Mesenchymal stem cell (in vitro differentiated cells and primary cell): Measurements from ENCODE around the gene VSTM5. TPM values are rescaled to one million over a fixed set of nuclear protein-coding genes. Genes with fewer than 3 reads are reported as not detected.

Experiments used
- DNase-seq: peaks from one replicate; pipeline ENCODE4 v3.0.0-alpha.2; 2013
- H2AFZ ChIP-seq: one replicate; pipeline ENCODE4 v1.6.1; 2013; ENCODE audit warnings: low read depth, mild to moderate bottlenecking, control low read depth, inconsistent platforms, low read length, moderate library complexity
- H2AK5ac ChIP-seq: 2 replicates; pipeline ENCODE4 v1.6.1; 2013; ENCODE audit warnings: low read length, moderate library complexity, mild to moderate bottlenecking, inconsistent platforms; ENCODE audit not compliant: severe bottlenecking
- H2BK120ac ChIP-seq: one replicate; pipeline ENCODE4 v1.6.1; 2013; ENCODE audit warnings: low read depth, mild to moderate bottlenecking, inconsistent platforms, low read length, moderate library complexity
- H2BK12ac ChIP-seq, 2 experiments: one replicate each; pipeline ENCODE4 v1.6.1; 2013; ENCODE audit warnings: inconsistent platforms in 2 of 2, low read length in 2 of 2, mild to moderate bottlenecking in 2 of 2, moderate library complexity in 2 of 2, control low read depth in 1 of 2
- H2BK15ac ChIP-seq: one replicate; pipeline ENCODE4 v1.6.1; 2013; ENCODE audit warnings: mild to moderate bottlenecking, low read depth, inconsistent platforms; ENCODE audit not compliant: poor library complexity, severe bottlenecking
- H2BK5ac ChIP-seq: 2 replicates; pipeline ENCODE4 v1.6.1; 2013; ENCODE audit warnings: low read depth, mild to moderate bottlenecking, low read length, control low read depth, inconsistent platforms; ENCODE audit not compliant: poor library complexity, severe bottlenecking
- H3K14ac ChIP-seq, 2 experiments: one replicate each; pipeline ENCODE4 v1.6.1; 2013; ENCODE audit warnings: inconsistent platforms in 2 of 2, low read length in 2 of 2, control low read depth in 1 of 2, mild to moderate bottlenecking in 1 of 2, moderate library complexity in 1 of 2
- H3K18ac ChIP-seq, 2 experiments: one replicate each; pipeline ENCODE4 v1.6.1; 2013; ENCODE audit warnings: inconsistent platforms in 2 of 2, low read length in 2 of 2, control low read depth in 1 of 2, low read depth in 1 of 2, mild to moderate bottlenecking in 1 of 2
- H3K23ac ChIP-seq, 2 experiments: one replicate each; pipeline ENCODE4 v1.6.1; 2013; ENCODE audit warnings: inconsistent platforms in 2 of 2, low read length in 2 of 2, mild to moderate bottlenecking in 2 of 2, moderate library complexity in 2 of 2, control low read depth in 1 of 2
- H3K27ac ChIP-seq: 2 replicates; pipeline ENCODE4 v1.5.1; 2013; ENCODE audit warnings: mild to moderate bottlenecking, moderate library complexity, low read length, control low read depth, inconsistent platforms; ENCODE audit not compliant: poor library complexity, severe bottlenecking
- H3K27me3 ChIP-seq, 2 experiments: 2 replicates each; pipeline versions ENCODE4 v1.6.1 to v1.7.0; 2013; ENCODE audit warnings: low read length in 2 of 2, mild to moderate bottlenecking in 2 of 2, moderate library complexity in 2 of 2, control low read depth in 1 of 2, inconsistent platforms in 1 of 2; ENCODE audit not compliant: control insufficient read depth in 1 of 2, insufficient read depth in 1 of 2
- H3K36me3 ChIP-seq, 2 experiments: 2 replicates each; pipeline versions ENCODE4 v1.6.1 to v1.7.0; 2013; ENCODE audit warnings: low read length in 2 of 2, control low read depth in 1 of 2, inconsistent platforms in 1 of 2, low read depth in 1 of 2, mild to moderate bottlenecking in 1 of 2; ENCODE audit not compliant: insufficient read depth in 2 of 2, control insufficient read depth in 1 of 2
- H3K4ac ChIP-seq, 2 experiments: one replicate each; pipeline ENCODE4 v1.6.1; 2013; ENCODE audit warnings: inconsistent platforms in 2 of 2, low read length in 2 of 2, mild to moderate bottlenecking in 2 of 2, moderate library complexity in 2 of 2, control low read depth in 1 of 2, low read depth in 1 of 2
- H3K4me1 ChIP-seq: 2 replicates; pipeline ENCODE4 v1.6.1; 2013; ENCODE audit warnings: low read depth, low read length, control low read depth; ENCODE audit not compliant: control insufficient read depth, insufficient read depth
- H3K4me2 ChIP-seq: 2 replicates; pipeline ENCODE4 v1.6.1; 2013; ENCODE audit warnings: low read length, mild to moderate bottlenecking, inconsistent platforms; ENCODE audit not compliant: poor library complexity, severe bottlenecking
- H3K4me3 ChIP-seq, 2 experiments: 2 replicates each; pipeline versions ENCODE4 v1.5.1 to v1.7.0; 2013; ENCODE audit warnings: low read length in 2 of 2, mild to moderate bottlenecking in 2 of 2, control low read depth in 1 of 2, low read depth in 1 of 2; ENCODE audit not compliant: insufficient read depth in 1 of 2
- H3K79me1 ChIP-seq: replicated peaks from 2 replicates; pipeline ENCODE4 v1.6.1; 2013; ENCODE audit warnings: mild to moderate bottlenecking, control low read depth, low read length, inconsistent platforms; ENCODE audit not compliant: poor library complexity, severe bottlenecking
- H3K9ac ChIP-seq: 2 replicates; pipeline ENCODE4 v1.7.0; 2013; ENCODE audit warnings: mild to moderate bottlenecking, low read length, moderate library complexity
- H3K9me3 ChIP-seq: 2 replicates; pipeline ENCODE4 v1.7.0; 2013; ENCODE audit warnings: mild to moderate bottlenecking, low read length; ENCODE audit not compliant: control insufficient read depth
- H4K8ac ChIP-seq: one replicate; pipeline ENCODE4 v1.6.1; 2013; ENCODE audit warnings: inconsistent platforms, mild to moderate bottlenecking, low read length, moderate library complexity
- H4K91ac ChIP-seq: one replicate; pipeline ENCODE4 v1.6.1; 2013; ENCODE audit warnings: mild to moderate bottlenecking, low read length, inconsistent platforms
- WGBS: methylation state at CpG from one replicate; pipeline ENCODE4 v1.1.7; 2013; ENCODE audit warnings: mixed read lengths; 5-methylcytosine and 5-hydroxymethylcytosine counted together
- polyA plus RNA-seq, 2 experiments: library from polyadenylated mRNA; stranded (reverse); fragments of 200-250 nt; gene quantifications; one replicate each; pipeline ENCODE4 v1.2.3, GENCODE V29; 2013

VSTM5 gene, protein sequence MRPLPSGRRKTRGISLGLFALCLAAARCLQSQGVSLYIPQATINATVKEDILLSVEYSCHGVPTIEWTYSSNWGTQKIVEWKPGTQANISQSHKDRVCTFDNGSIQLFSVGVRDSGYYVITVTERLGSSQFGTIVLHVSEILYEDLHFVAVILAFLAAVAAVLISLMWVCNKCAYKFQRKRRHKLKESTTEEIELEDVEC
- polyA plus RNA-seq (2013, experiment 1 of 2), result 0.03 TPM
- polyA plus RNA-seq (2013, experiment 2 of 2), result 0.05 TPM

DNA sequence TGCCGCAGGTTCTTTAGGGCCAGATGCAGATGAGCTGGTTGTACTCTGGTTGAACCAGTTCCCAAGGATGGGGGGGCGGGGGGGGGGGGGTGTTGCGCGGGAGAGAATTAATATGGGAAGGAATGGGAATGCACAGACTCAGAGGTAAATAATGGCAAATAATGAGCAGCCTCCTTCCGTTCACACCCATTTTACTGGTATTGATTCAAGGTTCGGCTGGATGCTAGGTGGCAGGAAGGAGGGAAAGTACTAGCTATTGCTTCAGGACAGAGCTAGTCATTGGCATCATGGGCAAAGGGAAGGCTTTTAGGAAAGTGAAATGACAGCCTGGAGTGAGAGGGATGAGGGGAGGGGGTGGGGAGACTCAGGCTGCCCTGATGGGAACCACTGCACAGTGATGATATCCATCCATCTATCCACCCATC is at the start of gene VSTM5:
Gene VSTM5 (minus strand): TSS at position 25 of the 425 bp plus-strand sequence. CDS start 116 bp downstream, outside the sequence.
- no peaks in the 10 kb centered on the region for H3K36me3 ChIP-seq
- no peak within 1 kb of the TSS for H3K23ac ChIP-seq
- WGBS, result 71% methylated on average over 6 of the region's 6 CpGs
- H3K4me3 ChIP-seq, result peak within 1 kb of the TSS; percentile 34 to 70
- H3K4ac ChIP-seq, result no peak within 1 kb of the TSS
- no peaks in the 10 kb centered on the region for H3K27me3 ChIP-seq
- H3K4me1 ChIP-seq, result peaks cover 6% of the 10 kb centered on the region
- H3K79me1 ChIP-seq, result no peaks in the 10 kb centered on the region
- H4K91ac ChIP-seq, result no peak within 1 kb of the TSS
- peak within 1 kb of the TSS; percentile 44 for H3K4me2 ChIP-seq
- H3K9ac ChIP-seq, result peak within 1 kb of the TSS; percentile 76
- no peak for DNase-seq
- peak within 1 kb of the TSS; percentile 47 for H4K8ac ChIP-seq
- H2BK12ac ChIP-seq, result no peak within 1 kb of the TSS
- H3K27ac ChIP-seq, result no peak within 1 kb of the TSS
- no peak within 1 kb of the TSS for H2BK120ac ChIP-seq
- no peak within 1 kb of the TSS for H2AFZ ChIP-seq
- H3K18ac ChIP-seq, result peak within 1 kb of the TSS in 1 of 2 experiments; percentile 37
- no peak within 1 kb of the TSS for H2BK5ac ChIP-seq
- H3K9me3 ChIP-seq, result no peaks in the 10 kb centered on the region
- no peak within 1 kb of the TSS for H3K14ac ChIP-seq
- no peak within 1 kb of the TSS for H2AK5ac ChIP-seq
- H2BK15ac ChIP-seq, result no peak within 1 kb of the TSS

DNA sequence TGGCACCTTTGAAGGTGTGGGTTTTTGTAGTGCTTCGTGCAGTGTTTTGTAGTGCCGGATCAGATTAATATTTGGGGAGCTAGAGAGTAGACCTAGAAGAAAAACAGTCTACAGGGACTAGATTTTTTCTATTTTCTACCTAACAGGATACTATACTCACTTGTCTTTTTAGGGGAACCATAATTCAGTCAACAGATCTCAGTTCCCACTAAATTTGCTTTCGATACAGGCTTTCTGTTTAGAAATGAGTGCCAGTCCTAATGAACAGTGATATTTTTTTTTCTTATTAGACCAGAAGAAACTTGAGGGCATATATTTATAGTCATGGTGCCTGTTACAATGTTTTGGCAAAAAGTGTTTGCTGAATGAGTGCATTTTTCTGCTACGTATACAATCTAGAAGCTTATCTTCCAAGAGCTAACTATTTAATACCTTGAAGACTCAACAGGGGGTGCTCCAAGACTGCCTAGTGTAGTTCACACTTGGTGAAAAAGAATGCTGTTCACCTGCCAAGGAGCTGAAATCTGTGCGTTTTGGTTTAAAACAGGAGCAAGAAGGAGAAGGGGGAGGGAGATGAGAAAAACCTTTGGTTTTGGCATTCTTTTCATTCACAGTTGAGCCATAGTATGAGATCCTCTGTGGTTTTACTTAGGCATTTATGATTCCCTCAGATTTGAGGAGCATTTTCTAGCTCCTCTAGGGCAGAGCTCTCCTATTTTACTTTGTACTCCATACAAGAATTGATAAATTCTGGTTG is 44.9 kb upstream of the VSTM5 start:
- Histone ChIP-seq H2BK15ac (no peak overlapping the region), H3K4me3 (no peak overlapping the region), H3K18ac (no peak overlapping the region), H4K8ac (no peak overlapping the region), H3K9ac (peak overlapping the region; percentile 56), H3K4ac (no peak overlapping the region), H3K36me3 (no peaks in the 10 kb centered on the region), H3K79me1 (no peaks in the 10 kb centered on the region), H3K27me3 (peaks cover 5 to 10% of the 10 kb centered on the region in 2 experiments), H2BK120ac (no peak overlapping the region), H3K9me3 (no peaks in the 10 kb centered on the region), H3K27ac (no peak overlapping the region), H3K23ac (no peak overlapping the region), H3K4me2 (no peak overlapping the region), H4K91ac (no peak overlapping the region), H3K14ac (no peak overlapping the region), H2BK5ac (no peak overlapping the region), H2BK12ac (no peak overlapping the region), H2AK5ac (no peak overlapping the region), H2AFZ (no peak overlapping the region), H3K4me1 (no peaks in the 10 kb centered on the region)
- WGBS, result 20% methylated on average over 1 of the region's 5 CpGs
- DNase-seq, result peak; percentile 53

DNA sequence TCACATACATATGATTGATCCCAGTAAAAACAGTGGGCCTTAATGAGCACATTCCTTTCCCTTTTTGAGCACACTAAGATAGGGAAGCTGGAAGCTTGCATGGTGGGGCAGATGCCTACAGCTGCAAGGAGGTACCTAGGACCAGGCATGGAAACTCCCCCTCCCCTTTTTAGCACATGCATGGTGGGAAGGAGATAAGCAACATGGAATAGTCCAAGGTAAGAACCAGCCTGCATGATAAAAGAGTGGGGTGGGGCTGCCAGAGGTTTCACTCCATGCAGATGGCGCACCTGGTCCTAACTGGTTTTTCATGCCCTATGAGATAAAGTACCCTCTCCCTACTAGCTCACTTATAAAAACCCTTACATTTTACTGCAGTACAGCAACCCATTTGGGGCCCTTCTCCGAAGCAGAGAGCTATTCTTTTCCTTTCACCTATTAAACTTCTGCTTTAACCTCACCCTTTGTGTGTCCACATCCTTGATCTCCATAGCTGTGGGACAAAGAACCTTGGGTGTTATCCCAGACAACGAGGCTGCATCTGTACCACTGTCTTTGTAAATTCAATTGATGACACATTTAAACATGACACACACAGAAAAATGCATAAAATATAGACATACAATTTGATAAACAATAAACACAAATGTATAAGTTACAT is 40.1 kb upstream of the VSTM5 start:
- no peak for DNase-seq
- Histone ChIP-seq H2AK5ac (no peak overlapping the region), H3K23ac (no peak overlapping the region), H2BK15ac (no peak overlapping the region), H3K4me2 (no peak overlapping the region), H3K79me1 (no peaks in the 10 kb centered on the region), H3K9ac (no peak overlapping the region), H2BK5ac (no peak overlapping the region), H3K18ac (no peak overlapping the region), H3K4me1 (no peaks in the 10 kb centered on the region), H3K27ac (no peak overlapping the region), H4K8ac (no peak overlapping the region), H3K4ac (no peak overlapping the region), H3K9me3 (no peaks in the 10 kb centered on the region), H3K4me3 (no peak overlapping the region), H3K14ac (no peak overlapping the region), H3K27me3 (peaks cover 0 to 19% of the 10 kb centered on the region in 2 experiments), H2BK120ac (no peak overlapping the region), H2AFZ (no peak overlapping the region), H3K36me3 (no peaks in the 10 kb centered on the region), H2BK12ac (no peak overlapping the region), H4K91ac (no peak overlapping the region)
- 47% methylated on average over 3 of the region's 3 CpGs for WGBS

DNA sequence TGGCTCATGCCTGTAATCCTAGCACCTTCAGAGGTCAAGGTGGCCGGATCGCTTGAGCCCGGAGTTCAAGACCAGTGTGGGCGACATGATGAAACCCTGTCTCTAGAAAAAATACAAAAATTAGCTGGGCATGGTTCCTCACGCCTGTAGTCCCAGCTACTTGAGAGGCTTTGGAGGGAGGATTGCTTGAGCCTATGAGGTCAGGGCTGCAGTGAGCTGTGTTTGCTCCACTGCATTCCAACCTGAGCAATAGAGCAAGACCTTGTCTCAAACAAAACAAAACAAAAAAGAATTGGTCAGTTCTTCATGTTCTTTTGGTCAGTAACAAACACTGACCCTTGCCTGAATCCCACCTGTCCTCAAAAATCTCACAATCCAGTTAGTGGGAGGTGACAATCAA is 36.7 kb upstream of the VSTM5 start:
- Histone ChIP-seq H3K4ac (no peak overlapping the region), H2BK5ac (no peak overlapping the region), H4K91ac (no peak overlapping the region), H3K4me1 (no peaks in the 10 kb centered on the region), H2BK12ac (no peak overlapping the region), H2BK15ac (no peak overlapping the region), H2AK5ac (no peak overlapping the region), H3K36me3 (no peaks in the 10 kb centered on the region), H3K27me3 (peaks cover 0 to 16% of the 10 kb centered on the region in 2 experiments), H3K14ac (no peak overlapping the region), H2AFZ (no peak overlapping the region), H2BK120ac (no peak overlapping the region), H3K23ac (no peak overlapping the region), H3K27ac (no peak overlapping the region), H3K18ac (no peak overlapping the region), H4K8ac (no peak overlapping the region), H3K4me2 (no peak overlapping the region), H3K79me1 (no peaks in the 10 kb centered on the region), H3K9me3 (peaks cover 6% of the 10 kb centered on the region), H3K4me3 (no peak overlapping the region), H3K9ac (no peak overlapping the region)
- 91% methylated on average over 5 of the region's 5 CpGs for WGBS
- DNase-seq, result no peak
